ENCODE measurements around the gene MANBA.

MANBA gene

GRCh38 chr4:102667001-102667400, 93.8 kb downstream of the MANBA start:
- H3K36me3 ChIP-seq (ENCODE audit: control insufficient read depth, low read length): no peaks in the 10 kb centered on the region
- H3K27me3 ChIP-seq (ENCODE audit: control insufficient read depth, low read length): no peaks in the 10 kb centered on the region
- no peak overlapping the region for H3K4me3 ChIP-seq (ENCODE audit: low read length)

GRCh38 chr4:102665527-102665926, 95.2 kb downstream of the MANBA start:
- TF ChIP-seq EZH2phosphoT487 (IDR thresholded peaks at IDR 0.05; ENCODE audit: borderline replicate concordance, low read length): no peak
- TF ChIP-seq, protein P1, sequence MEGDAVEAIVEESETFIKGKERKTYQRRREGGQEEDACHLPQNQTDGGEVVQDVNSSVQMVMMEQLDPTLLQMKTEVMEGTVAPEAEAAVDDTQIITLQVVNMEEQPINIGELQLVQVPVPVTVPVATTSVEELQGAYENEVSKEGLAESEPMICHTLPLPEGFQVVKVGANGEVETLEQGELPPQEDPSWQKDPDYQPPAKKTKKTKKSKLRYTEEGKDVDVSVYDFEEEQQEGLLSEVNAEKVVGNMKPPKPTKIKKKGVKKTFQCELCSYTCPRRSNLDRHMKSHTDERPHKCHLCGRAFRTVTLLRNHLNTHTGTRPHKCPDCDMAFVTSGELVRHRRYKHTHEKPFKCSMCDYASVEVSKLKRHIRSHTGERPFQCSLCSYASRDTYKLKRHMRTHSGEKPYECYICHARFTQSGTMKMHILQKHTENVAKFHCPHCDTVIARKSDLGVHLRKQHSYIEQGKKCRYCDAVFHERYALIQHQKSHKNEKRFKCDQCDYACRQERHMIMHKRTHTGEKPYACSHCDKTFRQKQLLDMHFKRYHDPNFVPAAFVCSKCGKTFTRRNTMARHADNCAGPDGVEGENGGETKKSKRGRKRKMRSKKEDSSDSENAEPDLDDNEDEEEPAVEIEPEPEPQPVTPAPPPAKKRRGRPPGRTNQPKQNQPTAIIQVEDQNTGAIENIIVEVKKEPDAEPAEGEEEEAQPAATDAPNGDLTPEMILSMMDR (IDR thresholded peaks at IDR 0.05; ENCODE audit: low read depth, low read length, poor library complexity, severe bottlenecking): no peak

More at GRCh38 chr4:102667001-102667400, 93.8 kb downstream of the MANBA start:
- no peak overlapping the region for H3K27ac ChIP-seq (ENCODE audit: low read depth, low read length)
- no peak overlapping the region for H3K4me2 ChIP-seq (ENCODE audit: low read length)
- H3F3A ChIP-seq (ENCODE audit: control insufficient read depth, insufficient read depth): no peaks in the 10 kb centered on the region
- H3K9me2 ChIP-seq (replicated peaks; ENCODE audit: control insufficient read depth, low read length): no peaks in the 10 kb centered on the region
- H3K9me3 ChIP-seq (ENCODE audit: control insufficient read depth, insufficient read depth, low read length): no peaks in the 10 kb centered on the region
- H4K20me1 ChIP-seq (ENCODE audit: control insufficient read depth, insufficient read depth, low read depth, low read length): no peaks in the 10 kb centered on the region
- H3K79me2 ChIP-seq (ENCODE audit: control insufficient read depth, low read length): no peaks in the 10 kb centered on the region
- H3K4me1 ChIP-seq (ENCODE audit: control insufficient read depth, low read length): no peaks in the 10 kb centered on the region
- TF ChIP-seq EZH2phosphoT487 (IDR thresholded peaks at IDR 0.05; ENCODE audit: borderline replicate concordance, low read length): no peak
- TF ChIP-seq, protein P1 (IDR thresholded peaks at IDR 0.05; ENCODE audit: low read depth, low read length, poor library complexity, severe bottlenecking): no peak

GRCh38 chr4:102663073-102663472, 97.7 kb downstream of the MANBA start:
- Histone ChIP-seq H3K9me2 (replicated peaks; ENCODE audit: control insufficient read depth, low read length) (no peaks in the 10 kb centered on the region), H3K9me3 (ENCODE audit: control insufficient read depth, insufficient read depth, low read length) (no peaks in the 10 kb centered on the region), H3K27me3 (ENCODE audit: control insufficient read depth, low read length) (no peaks in the 10 kb centered on the region), H3K27ac (ENCODE audit: low read depth, low read length) (no peak overlapping the region), H3F3A (ENCODE audit: control insufficient read depth, insufficient read depth) (no peaks in the 10 kb centered on the region), H3K79me2 (ENCODE audit: control insufficient read depth, low read length) (no peaks in the 10 kb centered on the region), H4K20me1 (ENCODE audit: control insufficient read depth, insufficient read depth, low read depth, low read length) (no peaks in the 10 kb centered on the region), H3K36me3 (ENCODE audit: control insufficient read depth, low read length) (no peaks in the 10 kb centered on the region), H3K4me2 (ENCODE audit: low read length) (no peak overlapping the region), H3K4me3 (ENCODE audit: low read length) (no peak overlapping the region), H3K4me1 (ENCODE audit: control insufficient read depth, low read length) (no peaks in the 10 kb centered on the region)
- TF ChIP-seq EZH2phosphoT487 (IDR thresholded peaks at IDR 0.05; ENCODE audit: borderline replicate concordance, low read length): no peak
- TF ChIP-seq, protein P1 (IDR thresholded peaks at IDR 0.05; ENCODE audit: low read depth, low read length, poor library complexity, severe bottlenecking): no peak

More at GRCh38 chr4:102665527-102665926, 95.2 kb downstream of the MANBA start:
- Histone ChIP-seq H3K4me2 (ENCODE audit: low read length) (no peak overlapping the region), H3K79me2 (ENCODE audit: control insufficient read depth, low read length) (no peaks in the 10 kb centered on the region), H3K27ac (ENCODE audit: low read depth, low read length) (no peak overlapping the region), H3K4me1 (ENCODE audit: control insufficient read depth, low read length) (no peaks in the 10 kb centered on the region), H3K4me3 (ENCODE audit: low read length) (no peak overlapping the region), H3K36me3 (ENCODE audit: control insufficient read depth, low read length) (no peaks in the 10 kb centered on the region), H3K9me2 (replicated peaks; ENCODE audit: control insufficient read depth, low read length) (no peaks in the 10 kb centered on the region), H4K20me1 (ENCODE audit: control insufficient read depth, insufficient read depth, low read depth, low read length) (no peaks in the 10 kb centered on the region), H3K27me3 (ENCODE audit: control insufficient read depth, low read length) (no peaks in the 10 kb centered on the region), H3K9me3 (ENCODE audit: control insufficient read depth, insufficient read depth, low read length) (no peaks in the 10 kb centered on the region), H3F3A (ENCODE audit: control insufficient read depth, insufficient read depth) (no peaks in the 10 kb centered on the region)

Data from DOHH2 (cell line).